ENCODE measurements around the gene ZNF76. TPM values are rescaled to one million over a fixed set of nuclear protein-coding genes. Genes with fewer than 3 reads are reported as not detected.
A peak's percentile ranks its signal among the peaks of the same experiment; 100 is the strongest.

The ZNF76 gene
- total and polyA plus RNA-seq, 2 of the 13 experiments (the other 11 are each of a cell fraction or from before 2014, with no cell fraction given) = 13.2 to 26.4 TPM

DNA sequence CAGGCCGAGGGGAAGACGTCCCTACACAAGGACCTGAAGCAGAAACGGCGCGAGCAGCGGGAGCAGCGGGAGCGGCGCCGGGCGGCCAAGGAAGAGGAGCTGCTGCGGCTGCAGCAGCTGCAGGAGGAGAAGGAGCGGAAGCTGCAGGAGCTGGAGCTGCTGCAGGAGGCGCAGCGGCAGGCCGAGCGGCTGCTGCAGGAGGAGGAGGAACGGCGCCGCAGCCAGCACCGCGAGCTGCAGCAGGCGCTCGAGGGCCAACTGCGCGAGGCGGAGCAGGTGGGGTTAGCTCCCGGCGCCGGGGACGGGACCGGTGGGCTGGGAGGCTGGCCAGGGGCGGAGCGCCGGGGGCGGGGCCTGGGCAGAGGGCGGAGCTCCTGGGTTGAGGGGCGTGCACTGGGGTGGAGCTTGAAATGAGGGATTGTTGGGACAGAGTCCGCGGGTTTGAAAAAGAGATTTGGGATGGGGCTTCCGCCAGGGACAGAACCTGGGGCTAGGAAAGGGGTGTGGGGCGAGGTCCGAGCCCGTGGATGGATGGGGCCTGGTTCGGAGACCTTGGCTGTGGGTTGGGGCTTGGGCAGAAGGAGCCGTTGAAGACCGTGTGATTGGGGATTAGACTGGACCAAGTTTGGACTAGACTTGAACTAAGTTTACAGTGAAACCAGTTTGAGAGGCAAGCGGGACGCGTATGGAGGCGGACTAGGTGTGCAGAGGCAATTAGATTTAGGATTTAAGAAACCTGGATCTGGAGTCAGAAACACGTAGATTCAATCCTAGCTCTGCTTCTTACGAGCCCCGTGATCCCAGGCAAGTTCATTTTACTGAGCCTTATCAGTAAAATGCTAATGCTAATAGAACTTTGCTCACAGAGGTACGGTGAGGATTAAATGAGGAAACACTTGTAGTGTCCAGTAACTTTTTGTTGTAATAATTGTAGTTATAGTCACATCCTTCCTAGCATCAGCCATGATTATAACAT lies 58.9 kb downstream of the ZNF76 start (continued):
- TF ChIP-seq, protein P1, sequence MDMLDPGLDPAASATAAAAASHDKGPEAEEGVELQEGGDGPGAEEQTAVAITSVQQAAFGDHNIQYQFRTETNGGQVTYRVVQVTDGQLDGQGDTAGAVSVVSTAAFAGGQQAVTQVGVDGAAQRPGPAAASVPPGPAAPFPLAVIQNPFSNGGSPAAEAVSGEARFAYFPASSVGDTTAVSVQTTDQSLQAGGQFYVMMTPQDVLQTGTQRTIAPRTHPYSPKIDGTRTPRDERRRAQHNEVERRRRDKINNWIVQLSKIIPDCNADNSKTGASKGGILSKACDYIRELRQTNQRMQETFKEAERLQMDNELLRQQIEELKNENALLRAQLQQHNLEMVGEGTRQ (IDR thresholded peaks at IDR 0.05; ENCODE audit: low read depth, low read length) = no peak
- TF ChIP-seq, protein P1 (CRISPR knock-in tag; IDR thresholded peaks at IDR 0.05; ENCODE audit: borderline replicate concordance) = no peak
- TF ChIP-seq, protein P2, sequence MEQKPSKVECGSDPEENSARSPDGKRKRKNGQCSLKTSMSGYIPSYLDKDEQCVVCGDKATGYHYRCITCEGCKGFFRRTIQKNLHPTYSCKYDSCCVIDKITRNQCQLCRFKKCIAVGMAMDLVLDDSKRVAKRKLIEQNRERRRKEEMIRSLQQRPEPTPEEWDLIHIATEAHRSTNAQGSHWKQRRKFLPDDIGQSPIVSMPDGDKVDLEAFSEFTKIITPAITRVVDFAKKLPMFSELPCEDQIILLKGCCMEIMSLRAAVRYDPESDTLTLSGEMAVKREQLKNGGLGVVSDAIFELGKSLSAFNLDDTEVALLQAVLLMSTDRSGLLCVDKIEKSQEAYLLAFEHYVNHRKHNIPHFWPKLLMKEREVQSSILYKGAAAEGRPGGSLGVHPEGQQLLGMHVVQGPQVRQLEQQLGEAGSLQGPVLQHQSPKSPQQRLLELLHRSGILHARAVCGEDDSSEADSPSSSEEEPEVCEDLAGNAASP (CRISPR knock-in tag; IDR thresholded peaks at IDR 0.05; ENCODE audit: borderline replicate concordance) = peak; percentile 27; the same call in 1 of the 2 replicates
- TF ChIP-seq ZFP36 (IDR thresholded peaks at IDR 0.05; ENCODE audit: borderline replicate concordance, low read depth, low read length, partially characterized antibody) (no peak), MAFK (conservative IDR thresholded peaks at IDR 0.05 in 1 of 2, IDR thresholded peaks at IDR 0.05 in 1 of 2; ENCODE audit: low read length in 2 of 2) (peak in 1 of 2 experiments; percentile 54; a peak in 2 of 4 replicates), CEBPG (CRISPR knock-in tag; IDR thresholded peaks at IDR 0.05) (peak; percentile 4; the same call in 1 of the 2 replicates), GABPA (IDR thresholded peaks at IDR 0.05; ENCODE audit: low read depth, low read length) (no peak), GABPA (CRISPR knock-in tag; IDR thresholded peaks at IDR 0.05; ENCODE audit: low read depth) (no peak), FOSL1 (CRISPR knock-in tag; IDR thresholded peaks at IDR 0.05; ENCODE audit: borderline replicate concordance) (no peak), ZNF143 (CRISPR knock-in tag; IDR thresholded peaks at IDR 0.05) (0 out of 2 replicates have a peak, but pooled peaks have one; percentile 44), HDAC2 (CRISPR knock-in tag; IDR thresholded peaks at IDR 0.05) (peak; percentile 33; the same call in 1 of the 2 replicates), REXO4 (CRISPR knock-in tag; IDR thresholded peaks at IDR 0.05; ENCODE audit: borderline replicate concordance) (no peak), PAX8 (CRISPR knock-in tag; IDR thresholded peaks at IDR 0.05; ENCODE audit: borderline replicate concordance) (peak; percentile 69; the same call in 1 of the 2 replicates), ZNF556 (CRISPR knock-in tag; IDR thresholded peaks at IDR 0.05; ENCODE audit: borderline replicate concordance) (no peak), PAWR (CRISPR knock-in tag; IDR thresholded peaks at IDR 0.05; ENCODE audit: borderline replicate concordance) (no peak), SMAD3 (CRISPR knock-in tag; IDR thresholded peaks at IDR 0.05) (0 out of 2 replicates have a peak, but pooled peaks have one; percentile 9), TBX3 (IDR thresholded peaks at IDR 0.05; ENCODE audit: borderline replicate concordance) (no peak), PHB2 (IDR thresholded peaks at IDR 0.05; ENCODE audit: partially characterized antibody) (no peak), REPIN1 (CRISPR knock-in tag; IDR thresholded peaks at IDR 0.05; ENCODE audit: borderline replicate concordance, low read depth) (no peak; the same call in 1 of the 2 replicates)
- TF ChIP-seq, protein P3, sequence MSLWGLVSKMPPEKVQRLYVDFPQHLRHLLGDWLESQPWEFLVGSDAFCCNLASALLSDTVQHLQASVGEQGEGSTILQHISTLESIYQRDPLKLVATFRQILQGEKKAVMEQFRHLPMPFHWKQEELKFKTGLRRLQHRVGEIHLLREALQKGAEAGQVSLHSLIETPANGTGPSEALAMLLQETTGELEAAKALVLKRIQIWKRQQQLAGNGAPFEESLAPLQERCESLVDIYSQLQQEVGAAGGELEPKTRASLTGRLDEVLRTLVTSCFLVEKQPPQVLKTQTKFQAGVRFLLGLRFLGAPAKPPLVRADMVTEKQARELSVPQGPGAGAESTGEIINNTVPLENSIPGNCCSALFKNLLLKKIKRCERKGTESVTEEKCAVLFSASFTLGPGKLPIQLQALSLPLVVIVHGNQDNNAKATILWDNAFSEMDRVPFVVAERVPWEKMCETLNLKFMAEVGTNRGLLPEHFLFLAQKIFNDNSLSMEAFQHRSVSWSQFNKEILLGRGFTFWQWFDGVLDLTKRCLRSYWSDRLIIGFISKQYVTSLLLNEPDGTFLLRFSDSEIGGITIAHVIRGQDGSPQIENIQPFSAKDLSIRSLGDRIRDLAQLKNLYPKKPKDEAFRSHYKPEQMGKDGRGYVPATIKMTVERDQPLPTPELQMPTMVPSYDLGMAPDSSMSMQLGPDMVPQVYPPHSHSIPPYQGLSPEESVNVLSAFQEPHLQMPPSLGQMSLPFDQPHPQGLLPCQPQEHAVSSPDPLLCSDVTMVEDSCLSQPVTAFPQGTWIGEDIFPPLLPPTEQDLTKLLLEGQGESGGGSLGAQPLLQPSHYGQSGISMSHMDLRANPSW (CRISPR knock-in tag; IDR thresholded peaks at IDR 0.05; ENCODE audit: borderline replicate concordance) = no peak
- TF ChIP-seq, protein P4, sequence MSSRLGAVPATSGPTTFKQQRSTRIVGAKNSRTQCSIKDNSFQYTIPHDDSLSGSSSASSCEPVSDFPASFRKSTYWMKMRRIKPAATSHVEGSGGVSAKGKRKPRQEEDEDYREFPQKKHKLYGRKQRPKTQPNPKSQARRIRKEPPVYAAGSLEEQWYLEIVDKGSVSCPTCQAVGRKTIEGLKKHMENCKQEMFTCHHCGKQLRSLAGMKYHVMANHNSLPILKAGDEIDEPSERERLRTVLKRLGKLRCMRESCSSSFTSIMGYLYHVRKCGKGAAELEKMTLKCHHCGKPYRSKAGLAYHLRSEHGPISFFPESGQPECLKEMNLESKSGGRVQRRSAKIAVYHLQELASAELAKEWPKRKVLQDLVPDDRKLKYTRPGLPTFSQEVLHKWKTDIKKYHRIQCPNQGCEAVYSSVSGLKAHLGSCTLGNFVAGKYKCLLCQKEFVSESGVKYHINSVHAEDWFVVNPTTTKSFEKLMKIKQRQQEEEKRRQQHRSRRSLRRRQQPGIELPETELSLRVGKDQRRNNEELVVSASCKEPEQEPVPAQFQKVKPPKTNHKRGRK (CRISPR knock-in tag; IDR thresholded peaks at IDR 0.05) = no peak
